Keratinocyte (primary cell): ENCODE data around the gene RAD18. TPM values are rescaled to one million over a fixed set of nuclear protein-coding genes. Genes with fewer than 3 reads are reported as not detected.

Experiments used
- DNase-seq: peaks from one replicate; pipeline ENCODE4 v3.0.0-alpha.2; 2011; ENCODE audit warnings: low read depth, missing footprints, low spot score
- FAIRE-seq: peaks from 2 replicates; lab custom pipeline; 2011; peaks lifted over from hg19 to GRCh38; lab: Jason Lieb, UNC
- H2AFZ ChIP-seq: 2 replicates; pipeline ENCODE4 v1.6.0; 2012; ENCODE audit warnings: low read length, control low read depth, inconsistent platforms; ENCODE audit not compliant: control insufficient read depth
- H3K27ac ChIP-seq: 2 replicates; pipeline ENCODE4 v1.5.1; 2011; ENCODE audit warnings: low read length; ENCODE audit not compliant: control insufficient read depth, insufficient read depth
- H3K27me3 ChIP-seq: 3 replicates; pipeline ENCODE4 v1.6.0; 2011; ENCODE audit warnings: low read length; ENCODE audit not compliant: control insufficient read depth, insufficient read depth; ENCODE audit errors: extremely low read depth
- H3K36me3 ChIP-seq, 2 experiments: 2 replicates in 1 of 2; 3 replicates in 1 of 2; pipeline ENCODE4 v1.5.1; 2011; ENCODE audit warnings: low read length in 2 of 2, mild to moderate bottlenecking in 1 of 2; ENCODE audit not compliant: control insufficient read depth in 2 of 2, insufficient read depth in 2 of 2; ENCODE audit errors: extremely low read depth in 1 of 2
- H3K4me1 ChIP-seq: 3 replicates; pipeline ENCODE4 v1.5.1; 2011; ENCODE audit warnings: low read length; ENCODE audit not compliant: control insufficient read depth, insufficient read depth; ENCODE audit errors: extremely low read depth
- H3K4me2 ChIP-seq: 3 replicates; pipeline ENCODE4 v1.6.0; 2011; ENCODE audit warnings: low read depth, low read length; ENCODE audit not compliant: control insufficient read depth, insufficient read depth; ENCODE audit errors: extremely low read depth
- H3K4me3 ChIP-seq, 3 experiments: fragments of 200-600 bp in 1 of 3; sonication (generic) in 1 of 3; 2 replicates in 2 of 3; 3 replicates in 1 of 3; pipeline ENCODE4 v1.5.1; 2011 to 2016; ENCODE audit warnings: low read length in 3 of 3, mild to moderate bottlenecking in 3 of 3, control low read depth in 2 of 3, inconsistent platforms in 1 of 3, low read depth in 1 of 3, mixed read lengths in 1 of 3, mixed run types in 1 of 3, moderate library complexity in 1 of 3; ENCODE audit not compliant: control insufficient read depth in 2 of 3, insufficient read depth in 2 of 3; ENCODE audit errors: extremely low read depth in 1 of 3
- H3K79me2 ChIP-seq: 2 replicates; pipeline ENCODE4 v1.6.0; 2012; ENCODE audit warnings: low read length; ENCODE audit not compliant: control insufficient read depth, insufficient read depth
- H3K9ac ChIP-seq: 3 replicates; pipeline ENCODE4 v1.6.0; 2011; ENCODE audit warnings: low read length; ENCODE audit not compliant: control insufficient read depth, insufficient read depth; ENCODE audit errors: extremely low read depth
- H3K9me1 ChIP-seq: 3 replicates; pipeline ENCODE4 v1.6.0; 2011; ENCODE audit warnings: low read length; ENCODE audit not compliant: control insufficient read depth, insufficient read depth; ENCODE audit errors: extremely low read depth
- H3K9me3 ChIP-seq: 2 replicates; pipeline ENCODE4 v1.5.1; 2012; ENCODE audit warnings: low read depth, low read length; ENCODE audit not compliant: control insufficient read depth
- H4K20me1 ChIP-seq: 3 replicates; pipeline ENCODE4 v1.6.0; 2011; ENCODE audit warnings: low read length; ENCODE audit not compliant: control insufficient read depth, insufficient read depth; ENCODE audit errors: extremely low read depth
- EZH2 ChIP-seq: IDR thresholded peaks from one replicate; pipeline ENCODE4 v1.6.1; 2012; ENCODE audit warnings: inconsistent platforms, mild to moderate bottlenecking, low read length, moderate library complexity
- dilution Hi-C: fragments of 300-500 bp; cut with MboI; formaldehyde crosslinking; loops from one replicate; pipeline ENCODE4 v1.7.0; 2020; ENCODE audit warnings: low sequenced_read_pairs; ENCODE audit not compliant: extremely low pct_ligation_motif_present
- polyA plus RNA-seq, 5 experiments: library from polyadenylated mRNA; depleted of rRNA in 3 of 5; stranded (reverse) in 3 of 5; stranded (forward) in 1 of 5; unstranded in 1 of 5; fragments of >200 nt; gene quantifications; 1 replicate in 1 of 5; 2 replicates in 3 of 5; 3 replicates in 1 of 5; pipeline versions ENCODE4 v1.2.1 to v1.2.3, GENCODE V29; 2011 to 2012; ENCODE audit warnings: missing spikeins in 2 of 5, low read depth in 1 of 5, low replicate concordance in 1 of 5
- TF ChIP-seq, protein P1 (sequence below), 3 experiments: IDR thresholded peaks in 1 of 3; conservative IDR thresholded peaks in 1 of 3; optimal IDR thresholded peaks in 1 of 3; 2 replicates in 2 of 3; 3 replicates in 1 of 3; pipeline versions ENCODE3 to v1.5.1; 2011; ENCODE audit warnings: low read length in 3 of 3, mild to moderate bottlenecking in 3 of 3, moderate library complexity in 2 of 3, control low read depth in 1 of 3, inconsistent platforms in 1 of 3; ENCODE audit not compliant: insufficient read depth in 2 of 3; ENCODE audit errors: extremely low read depth in 1 of 3

The RAD18 gene
- polyA plus RNA-seq, 1 donor (not counting 4 experiments of a cell fraction or from before 2014, with no cell fraction given): 16.0 TPM

DNA sequence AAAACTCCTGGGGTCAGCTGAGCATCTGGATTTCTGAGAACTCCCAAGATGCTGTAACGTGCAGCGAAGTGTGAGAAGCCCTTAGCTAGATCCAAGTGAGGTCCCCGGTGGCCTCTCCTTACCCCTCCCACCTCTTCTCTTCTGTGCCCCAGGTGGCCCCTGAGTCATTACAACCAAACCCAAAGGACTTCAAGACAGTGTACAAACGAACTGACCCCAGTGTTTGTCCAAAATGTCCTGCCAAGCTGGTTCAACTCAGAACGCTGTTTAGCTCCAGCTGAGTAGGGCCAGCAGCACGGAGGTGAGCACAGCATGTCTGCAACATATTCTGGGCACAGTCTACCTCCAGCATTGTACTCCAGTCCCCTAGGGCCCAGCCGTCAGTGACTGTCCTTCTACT lies 119.9 kb downstream of the RAD18 start:
- H2AFZ ChIP-seq: no peak overlapping the region
- no peaks in the 10 kb centered on the region for H3K9me1 ChIP-seq
- peaks cover 15% of the 10 kb centered on the region for H3K4me1 ChIP-seq
- H3K27me3 ChIP-seq: no peaks in the 10 kb centered on the region
- H3K9ac ChIP-seq: no peak overlapping the region
- no peaks in the 10 kb centered on the region for H3K36me3 ChIP-seq
- H3K9me3 ChIP-seq: no peaks in the 10 kb centered on the region
- dilution Hi-C loops: no loop called here
- no peak overlapping the region for H3K4me2 ChIP-seq
- FAIRE-seq: no peak
- no peak overlapping the region for H3K27ac ChIP-seq
- TF ChIP-seq EZH2: no peak
- TF ChIP-seq, protein P1, sequence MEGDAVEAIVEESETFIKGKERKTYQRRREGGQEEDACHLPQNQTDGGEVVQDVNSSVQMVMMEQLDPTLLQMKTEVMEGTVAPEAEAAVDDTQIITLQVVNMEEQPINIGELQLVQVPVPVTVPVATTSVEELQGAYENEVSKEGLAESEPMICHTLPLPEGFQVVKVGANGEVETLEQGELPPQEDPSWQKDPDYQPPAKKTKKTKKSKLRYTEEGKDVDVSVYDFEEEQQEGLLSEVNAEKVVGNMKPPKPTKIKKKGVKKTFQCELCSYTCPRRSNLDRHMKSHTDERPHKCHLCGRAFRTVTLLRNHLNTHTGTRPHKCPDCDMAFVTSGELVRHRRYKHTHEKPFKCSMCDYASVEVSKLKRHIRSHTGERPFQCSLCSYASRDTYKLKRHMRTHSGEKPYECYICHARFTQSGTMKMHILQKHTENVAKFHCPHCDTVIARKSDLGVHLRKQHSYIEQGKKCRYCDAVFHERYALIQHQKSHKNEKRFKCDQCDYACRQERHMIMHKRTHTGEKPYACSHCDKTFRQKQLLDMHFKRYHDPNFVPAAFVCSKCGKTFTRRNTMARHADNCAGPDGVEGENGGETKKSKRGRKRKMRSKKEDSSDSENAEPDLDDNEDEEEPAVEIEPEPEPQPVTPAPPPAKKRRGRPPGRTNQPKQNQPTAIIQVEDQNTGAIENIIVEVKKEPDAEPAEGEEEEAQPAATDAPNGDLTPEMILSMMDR (optimal IDR thresholded peaks at IDR 0.05 in 1 of 3, IDR thresholded peaks at IDR 0.05 in 1 of 3, conservative IDR thresholded peaks at IDR 0.05 in 1 of 3; ENCODE audit: extremely low read depth in 1 of 3, insufficient read depth in 2 of 3, low read length in 3 of 3): no peak
- no peaks in the 10 kb centered on the region for H4K20me1 ChIP-seq
- no peak for DNase-seq
- no peak overlapping the region for H3K4me3 ChIP-seq
- H3K79me2 ChIP-seq: no peaks in the 10 kb centered on the region

DNA sequence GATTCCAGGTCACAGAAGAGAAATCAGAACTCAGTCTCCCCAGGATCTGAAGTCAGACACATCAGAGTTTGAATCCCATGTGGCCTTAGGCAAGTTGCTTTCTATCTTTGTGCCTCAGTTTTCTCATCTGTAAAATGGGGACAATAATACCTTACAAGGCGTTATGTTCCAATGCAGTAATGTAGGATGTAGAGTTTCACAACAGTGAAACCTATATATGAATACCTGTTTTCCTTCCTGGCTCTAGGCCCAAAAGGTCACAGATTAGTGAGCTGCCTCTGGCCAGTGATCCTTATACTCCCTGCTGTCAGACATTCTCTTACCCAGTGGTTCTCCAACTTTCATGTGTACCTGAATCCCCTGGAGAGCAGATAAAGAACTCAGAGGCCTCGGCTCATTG lies 121.0 kb downstream of the RAD18 start:
- Histone ChIP-seq H3K27ac (no peak overlapping the region), H3K9me1 (no peaks in the 10 kb centered on the region), H3K4me2 (no peak overlapping the region), H2AFZ (no peak overlapping the region), H3K4me3 (no peak overlapping the region), H3K9me3 (no peaks in the 10 kb centered on the region), H3K27me3 (no peaks in the 10 kb centered on the region), H3K9ac (no peak overlapping the region), H3K36me3 (no peaks in the 10 kb centered on the region), H3K79me2 (no peaks in the 10 kb centered on the region), H4K20me1 (no peaks in the 10 kb centered on the region), H3K4me1 (peaks cover 15% of the 10 kb centered on the region)
- no peak for DNase-seq
- FAIRE-seq: no peak
- dilution Hi-C loops: no loop called here
- TF ChIP-seq, protein P1 (optimal IDR thresholded peaks at IDR 0.05 in 1 of 3, IDR thresholded peaks at IDR 0.05 in 1 of 3, conservative IDR thresholded peaks at IDR 0.05 in 1 of 3; ENCODE audit: extremely low read depth in 1 of 3, insufficient read depth in 2 of 3, low read length in 3 of 3): no peak
- TF ChIP-seq EZH2: no peak
